ENCODE data around the gene CEP85L. TPM values are rescaled to one million over a fixed set of nuclear protein-coding genes. Genes with fewer than 3 reads are reported as not detected.

CEP85L gene
- polyA plus RNA-seq, 1 donor: 8.9 TPM

DNA sequence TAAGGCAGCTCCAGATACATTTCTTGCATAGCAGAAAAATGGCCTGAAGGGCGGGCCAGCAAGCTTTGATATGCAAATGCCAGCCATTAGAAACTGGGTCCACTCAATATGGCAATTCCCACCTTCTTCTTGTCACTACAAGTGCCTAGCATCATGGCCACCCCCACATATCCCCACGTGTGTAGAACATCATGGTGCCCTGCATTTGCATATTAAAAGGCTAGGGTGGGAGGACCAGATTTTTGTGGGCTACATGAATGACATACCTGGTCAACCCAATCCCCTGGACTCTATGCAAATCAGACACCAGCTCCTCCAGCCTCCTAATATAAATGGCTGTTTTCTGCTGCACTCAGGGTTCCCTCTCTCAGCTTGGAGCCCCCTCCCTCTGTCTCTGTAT lies 71.6 kb downstream of the CEP85L start:
- no peak for DNase-seq

DNA sequence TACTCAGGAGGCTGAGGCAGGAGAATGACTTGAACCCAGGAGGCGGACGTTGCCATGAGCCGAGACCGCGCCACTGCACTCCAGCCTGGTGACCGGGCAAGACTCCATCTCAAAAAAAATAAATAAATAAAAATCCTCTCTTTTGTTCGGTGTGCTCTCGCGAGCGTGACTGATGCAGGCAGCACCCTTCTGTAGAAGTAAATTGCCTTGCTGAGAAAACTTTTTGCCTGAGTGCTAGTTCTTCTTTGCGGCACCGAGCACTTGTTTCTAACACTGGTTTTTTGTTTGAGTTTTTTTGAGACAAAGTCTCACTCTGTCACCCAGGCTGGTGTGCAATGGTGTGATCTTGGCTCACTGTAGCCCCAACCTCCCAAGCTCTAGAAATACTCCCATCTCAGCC lies 72.8 kb downstream of the CEP85L start:
- DNase-seq: no peak

DNA sequence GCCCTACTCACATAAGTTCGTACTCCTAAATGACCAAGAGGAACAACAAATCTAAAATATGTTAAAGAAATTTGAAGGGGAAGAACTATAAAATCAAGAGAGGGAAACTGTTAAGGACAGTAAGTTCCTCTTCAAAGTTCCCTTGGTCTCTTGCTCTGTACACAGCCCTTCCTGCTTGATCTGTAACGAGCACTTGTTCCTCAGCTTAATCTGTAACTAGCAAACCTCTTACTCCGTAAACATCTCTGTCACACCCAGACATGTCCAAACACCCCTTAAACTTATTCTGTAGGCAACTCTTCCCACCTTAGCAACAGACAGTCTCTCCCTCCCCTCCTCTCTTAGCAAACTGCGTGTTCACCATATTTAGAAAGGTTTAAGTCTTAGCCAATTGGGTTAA lies 73.4 kb downstream of the CEP85L start:
- DNase-seq: no peak

DNA sequence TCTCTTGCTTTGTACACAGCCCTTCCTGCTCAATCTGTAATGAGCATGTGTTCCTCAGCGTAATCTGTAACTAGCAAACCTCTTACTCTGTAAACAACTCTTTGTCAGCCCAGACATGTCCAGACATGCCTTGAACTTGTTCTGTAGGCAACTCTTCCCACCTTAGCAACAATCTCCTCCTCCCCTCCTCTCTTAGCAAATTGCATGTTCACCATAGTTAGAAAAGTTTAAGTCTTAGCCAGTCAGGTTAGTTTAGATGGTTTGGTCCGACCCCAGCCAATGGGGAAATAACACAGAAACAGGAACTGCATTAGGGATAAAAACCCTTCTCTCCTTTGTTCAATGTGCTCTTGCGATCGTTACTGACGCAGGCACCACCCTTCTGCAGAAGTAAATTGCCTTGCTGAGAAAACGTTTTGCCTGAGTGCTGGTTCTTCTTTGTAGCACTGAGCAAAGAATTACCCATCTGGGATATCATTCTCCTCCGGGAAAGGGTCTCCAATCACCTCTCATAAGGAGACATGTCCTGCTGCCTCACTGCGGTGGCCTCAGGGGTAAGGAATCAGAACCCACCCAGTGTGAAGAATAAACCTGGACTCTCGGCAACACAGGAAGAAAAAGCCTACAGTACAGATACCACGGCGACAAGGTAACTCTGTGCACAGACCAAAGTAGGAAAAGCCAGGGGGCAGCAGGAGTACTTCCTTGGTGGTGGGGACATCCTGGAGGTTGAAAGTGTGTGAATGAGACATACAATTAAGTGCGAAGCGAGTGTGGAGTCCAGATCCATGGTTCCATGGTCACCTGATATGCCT lies 77.1 kb downstream of the CEP85L start:
- DNase-seq: no peak

DNA sequence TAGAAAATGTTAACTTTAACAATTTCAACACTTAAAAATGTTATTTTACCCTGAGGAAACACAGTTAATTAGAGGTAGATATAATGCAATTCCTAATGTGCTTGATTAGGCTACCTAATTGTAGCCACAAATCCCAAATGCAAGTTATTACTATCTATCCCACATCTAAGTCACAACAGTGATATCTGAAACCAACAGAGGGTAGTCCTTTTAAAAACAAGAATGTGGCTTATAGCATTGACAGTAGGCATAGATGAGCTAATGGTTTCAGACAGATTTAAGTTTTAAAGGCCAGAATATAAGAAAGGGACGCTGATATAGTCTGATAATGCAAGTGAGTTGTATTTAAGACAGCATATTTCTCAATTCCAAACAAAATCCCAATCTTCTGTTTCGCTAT lies 80.3 kb downstream of the CEP85L start:
- no peak for DNase-seq

DNA sequence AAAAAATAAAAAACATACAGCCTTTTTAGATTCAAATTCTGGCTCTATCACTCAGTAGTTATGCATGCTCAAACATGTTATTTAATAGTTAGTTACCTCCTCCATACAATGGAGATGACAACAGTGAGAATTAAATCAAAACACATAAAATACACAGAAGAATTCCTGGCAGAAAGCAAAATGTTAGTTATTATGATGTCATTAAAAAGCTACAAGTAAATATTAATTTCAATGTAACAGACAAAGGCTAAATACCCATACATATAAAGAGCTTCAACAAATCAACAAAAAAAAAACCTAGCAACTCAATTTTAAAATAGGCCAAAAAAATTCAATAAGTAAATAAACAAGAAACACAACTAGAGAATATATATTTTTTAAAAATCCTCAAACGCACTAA lies 81.9 kb downstream of the CEP85L start:
- DNase-seq: no peak

DNA sequence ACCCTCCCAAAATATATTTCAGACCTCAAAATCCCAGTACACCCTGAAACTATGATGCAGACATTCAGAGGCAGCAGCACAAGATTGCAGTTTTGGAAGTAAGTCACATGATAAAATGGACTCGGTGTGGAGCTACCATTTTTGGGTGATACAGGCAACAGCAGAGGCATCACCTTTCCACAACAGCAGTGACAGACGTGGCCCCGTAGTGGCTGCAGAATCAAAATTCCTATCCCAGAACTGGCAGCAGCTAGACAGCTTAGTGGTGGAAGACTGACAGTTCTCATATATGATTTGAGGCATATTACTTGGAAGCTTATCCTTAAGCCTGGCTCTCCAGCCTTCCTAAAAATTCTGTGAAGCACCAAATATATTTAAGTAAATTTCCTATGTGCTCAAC lies 83.4 kb downstream of the CEP85L start:
- DNase-seq: no peak

DNA sequence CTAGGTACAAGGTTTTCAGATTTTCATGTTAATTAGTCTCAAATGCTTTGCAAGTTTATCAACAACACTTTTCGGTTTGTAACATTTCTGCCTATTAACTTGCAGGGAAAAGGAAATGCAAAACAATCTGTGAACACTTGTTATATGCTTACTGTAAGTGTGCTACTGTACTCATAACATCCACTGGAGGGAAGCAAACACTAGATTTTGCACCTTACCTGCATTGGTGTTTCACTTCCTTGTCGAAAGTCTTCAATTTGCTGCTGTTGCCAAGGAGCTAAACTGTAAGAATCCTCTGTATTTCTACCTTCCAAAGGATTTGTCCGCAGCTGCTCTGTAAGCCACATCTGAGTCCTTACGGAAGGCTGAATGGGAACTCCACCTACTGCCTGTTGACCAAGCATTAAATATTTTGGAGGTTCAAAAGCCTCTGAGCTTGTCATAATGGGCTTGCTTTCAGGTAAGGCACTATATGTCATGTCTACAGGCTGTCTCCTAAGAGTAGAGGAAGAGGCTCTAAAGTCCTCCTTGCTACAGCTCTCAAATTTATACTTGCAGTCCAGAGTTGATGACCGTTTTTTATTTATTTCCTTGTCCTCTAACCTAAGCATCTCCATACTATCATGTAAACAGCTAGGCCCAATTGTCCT lies 86.0 kb downstream of the CEP85L start:
- peak; percentile 37 for DNase-seq

DNA sequence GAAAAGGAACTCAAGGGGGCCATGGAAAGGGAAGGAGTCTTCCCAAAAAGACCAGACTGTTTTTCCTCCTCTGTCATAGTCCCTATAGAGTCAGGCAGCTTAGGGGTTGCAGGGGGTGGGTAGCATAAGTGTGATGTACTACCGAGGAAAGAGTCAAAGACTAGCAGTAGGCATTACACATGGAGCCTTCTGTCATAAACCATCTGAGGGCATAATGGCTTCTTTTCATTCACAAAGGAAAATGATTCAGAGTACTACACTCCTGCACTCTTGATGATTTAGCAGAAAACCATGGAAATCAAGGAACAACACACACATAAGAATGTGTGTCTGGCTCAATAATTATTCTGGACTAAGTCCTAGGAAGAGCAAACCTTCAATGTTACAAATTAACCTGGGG lies 88.4 kb downstream of the CEP85L start:
- no peak for DNase-seq

DNA sequence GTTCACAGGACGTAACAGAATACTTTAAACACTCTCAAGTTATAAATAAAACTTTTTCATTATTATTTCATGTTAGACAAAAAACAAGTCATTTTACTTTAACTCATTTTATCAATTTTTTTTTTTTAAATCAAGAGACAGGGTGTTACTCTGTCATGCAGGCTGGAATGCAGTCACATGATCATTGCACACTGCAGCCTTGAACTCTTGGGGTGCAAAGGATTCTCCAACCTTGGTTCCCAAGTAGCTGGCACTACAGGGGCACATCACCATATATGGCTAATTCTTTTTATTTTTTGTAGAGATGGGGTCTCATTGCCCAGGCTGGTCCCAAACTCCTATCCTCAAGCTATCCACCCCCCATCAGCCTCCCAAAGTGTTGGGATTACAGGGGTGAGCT lies 89.1 kb downstream of the CEP85L start:
- no peak for DNase-seq

DNA sequence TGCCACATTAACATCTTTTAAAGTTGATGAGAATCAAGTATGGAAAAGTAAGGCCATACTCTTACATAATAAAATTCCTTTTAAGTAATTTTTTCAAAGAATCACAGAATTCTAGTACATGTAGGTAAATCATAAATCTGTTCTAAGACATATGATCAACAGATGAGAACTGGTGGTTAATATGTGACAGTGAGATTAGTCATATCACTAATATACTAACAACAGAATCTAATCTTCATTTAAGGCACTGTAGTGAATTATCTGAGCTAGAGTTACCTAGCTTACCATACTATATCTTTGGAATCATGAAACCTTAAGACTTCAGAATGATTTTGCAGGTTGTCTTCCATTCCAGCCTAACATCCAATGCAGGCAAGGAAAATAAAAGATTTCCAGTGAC lies 91.7 kb downstream of the CEP85L start:
- DNase-seq: no peak

DNA sequence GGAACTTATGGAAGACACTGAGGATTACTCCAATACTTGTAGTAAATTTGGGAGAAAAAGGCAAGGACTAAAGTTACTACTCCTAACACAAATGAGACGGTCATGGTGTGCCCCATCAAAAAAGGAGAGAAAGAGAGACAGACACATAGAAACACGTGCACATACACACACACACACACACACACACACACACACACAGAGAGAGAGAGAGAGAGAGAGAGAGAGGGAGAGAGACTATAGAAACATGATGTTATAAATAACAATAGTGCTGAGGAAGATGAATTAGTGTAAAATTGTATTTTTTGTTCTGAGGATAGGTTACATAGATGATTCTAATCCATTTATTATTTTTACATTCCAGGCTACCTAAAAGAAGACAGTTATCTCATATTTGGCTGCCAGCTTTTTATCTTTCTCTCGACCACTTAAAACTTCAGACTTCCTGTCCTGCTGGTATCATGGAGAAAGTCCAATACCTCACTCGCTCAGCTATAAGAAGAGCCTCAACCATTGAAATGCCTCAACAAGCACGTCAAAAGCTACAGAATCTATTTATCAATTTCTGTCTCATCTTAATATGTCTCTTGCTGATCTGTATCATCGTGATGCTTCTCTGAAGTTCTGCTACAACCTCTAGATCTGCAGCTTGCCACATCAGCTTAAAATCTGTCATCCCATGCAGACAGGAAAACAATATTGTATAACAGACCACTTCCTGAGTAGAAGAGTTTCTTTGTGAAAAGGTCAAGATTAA lies 92.8 kb downstream of the CEP85L start:
- no peak for DNase-seq

DNA sequence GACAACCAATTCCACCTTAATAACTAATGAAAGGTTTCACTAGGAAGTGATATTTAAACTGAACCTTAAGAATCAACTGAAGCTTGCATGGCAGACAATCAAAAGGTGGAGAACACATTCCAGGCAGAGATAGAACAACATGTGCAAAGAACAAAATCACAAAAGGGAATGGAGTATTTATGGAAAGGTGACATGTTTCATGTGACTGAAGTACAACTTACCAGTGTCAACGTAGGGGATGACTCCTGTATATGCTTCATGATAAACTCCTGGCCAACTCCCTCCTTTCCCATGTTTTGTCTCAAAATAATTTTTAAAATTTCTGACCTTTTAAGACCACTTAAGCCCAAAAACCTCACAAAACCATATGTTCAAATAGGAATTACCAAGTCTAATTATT lies 96.7 kb downstream of the CEP85L start:
- DNase-seq: no peak

DNA sequence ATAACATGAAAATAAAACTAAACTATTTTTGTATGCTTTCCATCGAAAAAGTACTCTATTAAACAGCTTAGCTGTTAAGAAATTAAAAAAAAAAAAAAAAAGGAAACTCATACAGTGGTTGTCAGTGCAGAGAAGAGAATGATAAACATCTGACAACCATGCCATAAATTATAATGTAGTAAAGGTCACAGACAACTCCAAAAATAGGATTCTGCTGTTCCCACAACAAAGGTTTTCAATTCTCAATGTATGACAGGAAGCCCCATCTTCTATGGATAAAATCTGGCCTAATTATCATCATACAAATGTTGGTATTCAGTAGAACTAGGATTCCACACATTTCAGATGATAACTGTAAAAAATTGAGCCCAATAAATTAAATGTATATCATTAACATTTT lies 98.3 kb downstream of the CEP85L start:
- no peak for DNase-seq

DNA sequence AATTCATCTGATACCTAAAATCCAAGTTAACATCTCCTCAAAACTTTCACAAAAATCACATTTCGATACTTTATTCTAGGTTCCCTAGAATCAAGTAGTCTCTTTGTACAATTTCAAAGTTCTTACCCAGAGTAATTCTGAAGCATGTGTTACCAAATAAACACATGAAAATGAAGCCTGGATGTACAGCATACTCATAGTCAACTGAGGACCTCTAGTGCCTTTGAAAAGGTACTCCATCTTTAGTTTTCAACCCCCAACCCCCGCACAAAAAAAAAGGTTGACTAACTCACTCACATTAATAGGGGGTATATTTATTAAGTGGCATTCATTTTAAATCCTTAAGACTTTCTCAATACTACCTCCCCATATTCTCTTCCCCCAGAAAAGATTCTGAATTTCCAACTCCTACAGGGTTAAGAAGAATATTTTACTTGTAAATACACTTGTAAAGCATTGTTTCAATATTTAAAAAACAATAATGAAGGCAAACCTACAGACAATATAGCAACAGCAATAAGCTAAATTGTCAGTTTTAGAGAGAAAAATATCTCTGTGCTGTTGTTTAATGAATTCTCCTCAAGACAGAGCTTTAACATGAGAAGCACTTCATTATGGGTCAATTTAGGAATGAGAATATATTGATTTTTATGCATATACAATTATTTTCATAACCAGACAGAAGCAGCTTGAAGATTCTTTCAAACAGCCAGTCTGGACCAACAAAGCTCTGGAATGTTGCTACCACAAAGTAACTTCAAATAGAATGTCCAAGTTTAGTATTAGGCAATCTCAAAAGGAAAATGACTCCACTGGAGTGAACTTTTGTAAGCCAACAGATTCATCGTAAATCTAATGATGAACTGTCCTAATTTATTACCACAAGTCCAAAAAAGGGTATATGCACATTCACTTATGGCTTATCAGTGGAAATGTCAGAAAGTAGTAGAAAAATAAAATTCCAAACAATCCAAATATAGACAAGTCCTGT lies 100.0 kb downstream of the CEP85L start:
- DNase-seq: peak; percentile 41

DNA sequence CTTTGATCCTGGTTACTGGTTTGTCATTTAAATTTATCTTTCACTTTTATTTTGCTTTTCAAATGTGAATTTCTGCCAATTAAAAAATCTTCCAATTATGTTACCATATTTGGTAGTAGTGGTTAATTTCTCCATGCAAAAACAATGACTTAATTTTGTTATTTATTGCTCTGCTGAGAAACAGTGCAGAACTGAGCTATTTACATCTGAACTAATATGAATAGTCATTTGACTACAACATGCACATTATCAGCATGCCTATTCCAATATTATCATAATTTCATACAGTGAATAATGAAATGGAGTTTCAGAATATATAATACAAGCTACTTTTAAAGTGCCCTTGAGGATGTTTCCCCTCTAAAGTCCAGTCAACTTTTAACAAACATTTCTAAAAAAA lies 102.8 kb downstream of the CEP85L start:
- no peak for DNase-seq

DNA sequence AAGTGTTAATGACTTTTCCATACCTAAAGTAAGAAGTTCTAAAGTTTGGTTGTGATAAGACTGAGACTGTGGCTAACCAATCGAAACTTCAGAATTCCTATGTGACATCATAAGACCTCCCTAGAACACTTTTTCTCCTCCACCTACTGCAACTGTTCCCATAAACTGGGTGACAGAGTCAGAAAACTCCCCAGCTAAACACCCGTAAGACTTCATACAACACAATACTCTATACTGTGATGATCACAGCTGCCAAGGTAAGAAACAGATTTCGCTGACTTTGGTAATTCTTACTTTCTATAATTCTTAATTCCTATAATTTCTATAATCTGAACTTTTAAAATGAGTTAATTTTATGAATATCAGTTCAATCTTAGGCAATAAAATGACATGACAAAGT lies 103.3 kb downstream of the CEP85L start, which contains the start of gene PLN:
PLN (plus strand) TSS at position 161 of the 400 bp plus-strand sequence. CDS start 10,626 bp downstream, outside the sequence.
- no peak for DNase-seq

DNA sequence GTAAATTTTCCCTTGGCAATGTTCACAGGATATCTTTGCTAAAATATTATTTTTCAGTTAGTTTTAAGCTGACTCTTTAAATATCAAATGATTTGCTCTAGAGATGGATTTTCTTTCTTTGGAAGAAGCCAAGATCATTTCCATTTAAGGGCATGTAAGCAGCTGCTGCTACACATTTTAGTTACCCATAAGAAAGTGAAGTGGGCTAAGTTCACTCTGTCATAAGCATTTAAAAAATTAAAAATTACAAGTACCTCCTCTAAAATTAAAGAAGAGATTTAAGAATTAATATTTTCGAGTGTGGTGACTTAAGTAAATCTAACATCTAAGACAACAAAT lies 104.5 kb downstream of the CEP85L start:
- DNase-seq: no peak

DNA sequence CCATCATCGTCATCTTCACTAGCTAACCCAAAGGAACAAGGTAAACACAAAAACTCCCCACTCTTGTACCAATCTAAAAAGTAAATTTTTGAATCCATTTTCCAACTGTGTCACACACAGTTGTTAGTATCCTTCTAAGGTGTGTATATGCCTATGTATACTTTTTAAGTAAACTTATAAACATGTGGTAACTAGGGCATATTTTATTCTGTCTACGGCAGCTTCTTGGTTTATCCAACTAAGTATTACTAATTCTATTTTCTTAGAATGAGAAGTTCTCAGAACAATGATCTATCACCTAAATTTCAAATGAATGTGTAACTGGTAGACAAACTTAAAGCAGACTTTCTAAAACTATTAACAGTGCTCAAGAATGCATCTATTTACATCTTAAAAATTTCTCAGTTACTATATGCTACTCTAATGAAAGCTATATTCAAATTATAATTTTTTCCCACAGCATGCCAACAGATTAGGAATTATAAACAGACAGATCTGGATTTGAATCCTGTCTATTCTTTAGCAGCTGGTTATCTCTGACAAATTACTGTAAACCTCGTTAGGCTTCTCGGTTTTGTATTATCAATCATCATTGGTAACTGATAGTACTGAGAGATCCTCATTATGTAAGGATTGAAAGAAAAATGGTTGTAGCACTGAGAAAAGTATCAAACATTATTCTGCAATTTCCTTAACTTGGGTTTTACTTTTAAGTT lies 105.1 kb downstream of the CEP85L start:
- DNase-seq: no peak

DNA sequence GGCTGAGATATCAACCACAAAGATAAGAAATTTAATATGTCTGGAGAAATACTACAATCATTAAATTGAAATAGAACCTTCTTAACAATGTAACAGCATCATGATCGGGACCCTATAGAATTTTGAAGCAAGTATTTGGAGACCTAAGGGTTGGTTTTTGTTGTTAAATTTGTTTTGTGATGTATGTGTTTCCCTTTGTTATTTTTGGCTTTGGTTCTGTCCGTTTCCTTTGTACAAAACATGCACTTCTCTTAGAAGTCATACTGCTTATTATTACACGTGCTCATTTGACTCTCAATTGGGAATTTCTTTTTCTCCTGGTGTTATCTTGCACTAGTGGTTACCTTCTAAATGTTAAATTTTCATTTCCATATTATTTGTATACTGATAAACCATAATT lies 107.3 kb downstream of the CEP85L start:
- DNase-seq: no peak

Measured in left kidney (tissue), 2 donors.